BJ (cell line): ENCODE measurements around the gene CDC37L1. TPM values are rescaled to one million over a fixed set of nuclear protein-coding genes. Genes with fewer than 3 reads are reported as not detected.

Source experiments
- CTCF ChIA-PET: fragments of 350-600 bp; formaldehyde crosslinking; extraction: SDS; loops from one replicate; lab custom pipeline; 2021; ENCODE audit warnings: antibody characterized with exemption, inconsistent platforms; lab: Yijun Ruan, JAX
- POLR2A ChIA-PET: fragments of 300-600 bp; sonication (Branson Sonifier 250); formaldehyde crosslinking; extraction: SDS; loops from one replicate; lab custom pipeline; 2021; ENCODE audit warnings: antibody characterized with exemption; lab: Charles Lee
- DNase-seq: peaks from one replicate; pipeline ENCODE4 v3.0.0-alpha.2; 2011; ENCODE audit warnings: low read depth
- H3K27me3 ChIP-seq: 2 replicates; pipeline ENCODE4 v1.6.0; 2011; ENCODE audit warnings: low read length; ENCODE audit not compliant: control insufficient read depth, insufficient read depth
- H3K36me3 ChIP-seq: 2 replicates; pipeline ENCODE4 v1.5.1; 2011; ENCODE audit warnings: low read length; ENCODE audit not compliant: control insufficient read depth, insufficient read depth
- H3K4me3 ChIP-seq: 2 replicates; pipeline ENCODE4 v1.5.1; 2011; ENCODE audit warnings: low read depth, mild to moderate bottlenecking, control low read depth, low read length
- polyA plus RNA-seq: library from polyadenylated mRNA; depleted of rRNA; stranded (reverse); fragments of >200 nt; gene quantifications from 2 replicates; pipeline ENCODE4 v1.2.3, GENCODE V29; 2011
- TF ChIP-seq, protein P1 (sequence below): IDR thresholded peaks from 2 replicates; pipeline ENCODE4 v1.5.1; 2011; ENCODE audit warnings: low read depth, mild to moderate bottlenecking, control low read depth, inconsistent platforms, low read length, moderate library complexity; ENCODE audit not compliant: insufficient read depth

The CDC37L1 gene
- polyA plus RNA-seq, 1 experiment: 8.8 TPM

DNA sequence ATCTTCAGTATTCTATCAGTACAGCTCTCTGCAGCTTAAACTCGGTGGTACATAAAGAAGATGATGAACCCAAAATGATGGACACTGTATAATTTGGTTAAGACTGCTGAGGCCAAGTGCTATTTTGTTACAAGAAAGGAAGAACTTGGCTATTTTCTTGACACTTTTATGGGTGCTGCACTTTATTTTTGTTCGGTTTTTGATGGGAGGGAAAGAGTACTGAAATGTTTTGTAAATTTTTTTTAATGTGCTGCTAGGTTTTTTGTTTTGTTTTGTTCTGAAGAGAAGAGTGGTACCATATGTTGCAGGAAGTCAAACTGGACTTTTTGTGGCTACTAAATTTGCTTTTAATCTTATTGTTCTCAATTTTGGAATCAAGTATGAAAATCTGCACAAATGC lies 26.7 kb downstream of the CDC37L1 start:
- Histone ChIP-seq H3K36me3 (peaks cover 1% of the 10 kb centered on the region; the same call in 1 of the 2 replicates), H3K4me3 (no peak overlapping the region), H3K27me3 (no peaks in the 10 kb centered on the region)
- TF ChIP-seq, protein P1, sequence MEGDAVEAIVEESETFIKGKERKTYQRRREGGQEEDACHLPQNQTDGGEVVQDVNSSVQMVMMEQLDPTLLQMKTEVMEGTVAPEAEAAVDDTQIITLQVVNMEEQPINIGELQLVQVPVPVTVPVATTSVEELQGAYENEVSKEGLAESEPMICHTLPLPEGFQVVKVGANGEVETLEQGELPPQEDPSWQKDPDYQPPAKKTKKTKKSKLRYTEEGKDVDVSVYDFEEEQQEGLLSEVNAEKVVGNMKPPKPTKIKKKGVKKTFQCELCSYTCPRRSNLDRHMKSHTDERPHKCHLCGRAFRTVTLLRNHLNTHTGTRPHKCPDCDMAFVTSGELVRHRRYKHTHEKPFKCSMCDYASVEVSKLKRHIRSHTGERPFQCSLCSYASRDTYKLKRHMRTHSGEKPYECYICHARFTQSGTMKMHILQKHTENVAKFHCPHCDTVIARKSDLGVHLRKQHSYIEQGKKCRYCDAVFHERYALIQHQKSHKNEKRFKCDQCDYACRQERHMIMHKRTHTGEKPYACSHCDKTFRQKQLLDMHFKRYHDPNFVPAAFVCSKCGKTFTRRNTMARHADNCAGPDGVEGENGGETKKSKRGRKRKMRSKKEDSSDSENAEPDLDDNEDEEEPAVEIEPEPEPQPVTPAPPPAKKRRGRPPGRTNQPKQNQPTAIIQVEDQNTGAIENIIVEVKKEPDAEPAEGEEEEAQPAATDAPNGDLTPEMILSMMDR: no peak
- POLR2A ChIA-PET: interaction anchor here (0.7 kb wide), 1 partner anchor 27 kb away, joined by 3 read pairs; no protein-coding TSS in a partner anchor
- no peak for DNase-seq
- CTCF ChIA-PET: no interaction called here

DNA sequence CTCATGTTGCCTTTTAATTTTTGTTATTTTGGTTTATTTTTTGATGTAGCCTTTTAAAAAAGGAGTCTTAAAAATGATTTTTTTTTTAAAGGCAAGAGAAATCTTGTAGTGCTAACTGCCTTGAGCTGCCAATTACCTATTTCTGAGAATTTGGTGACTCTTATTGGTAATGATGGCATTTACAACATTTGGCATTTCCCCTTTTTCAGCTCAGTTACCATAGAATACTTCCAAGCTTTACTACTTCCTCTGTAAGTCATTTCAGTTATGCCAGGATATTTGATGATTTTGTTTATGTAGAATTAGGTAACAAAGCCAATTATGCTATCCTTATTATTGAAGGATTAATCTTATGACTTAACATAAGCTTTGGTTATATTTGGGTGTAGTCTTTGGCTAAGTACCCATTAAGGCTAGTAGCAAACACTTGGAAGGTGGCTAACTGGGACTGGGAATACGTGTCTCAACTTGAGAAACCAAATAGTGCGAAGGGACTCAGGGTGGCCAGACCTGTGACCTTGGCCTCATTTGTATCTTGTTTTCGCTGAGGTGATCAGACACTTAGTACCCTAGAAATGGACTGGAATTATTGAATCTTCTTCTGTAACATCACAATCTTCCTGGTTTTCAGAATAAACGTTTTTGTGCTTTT lies 27.7 kb downstream of the CDC37L1 start:
- ChIA-PET POLR2A (no interaction called here), CTCF (no interaction called here)
- H3K36me3 ChIP-seq: peaks cover 1% of the 10 kb centered on the region; the same call in 1 of the 2 replicates
- H3K27me3 ChIP-seq: no peaks in the 10 kb centered on the region
- H3K4me3 ChIP-seq: no peak overlapping the region
- TF ChIP-seq, protein P1: no peak
- no peak for DNase-seq

DNA sequence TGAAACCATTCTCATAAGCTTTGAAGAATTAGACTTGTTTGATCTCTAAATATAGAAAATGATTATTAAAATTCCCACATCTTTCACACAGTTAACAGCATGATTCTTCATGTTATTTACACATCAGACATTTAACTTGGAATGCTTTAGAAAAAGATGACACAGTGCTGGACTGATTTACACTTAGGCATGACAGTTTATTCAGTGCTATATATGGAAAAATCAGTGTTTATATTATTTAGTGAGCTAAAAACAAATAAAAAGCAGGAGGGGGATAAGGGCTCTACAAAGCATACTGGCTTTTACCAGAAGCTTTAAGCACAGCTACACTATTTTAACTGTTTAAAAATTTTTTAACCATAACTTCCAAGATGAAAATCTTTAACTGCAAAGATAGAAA lies 30.0 kb downstream of the CDC37L1 start:
- H3K27me3 ChIP-seq: no peaks in the 10 kb centered on the region
- DNase-seq: no peak
- ChIA-PET POLR2A (no interaction called here), CTCF (interaction anchor here (0.6 to 0.7 kb wide), 2 partner anchors 104 to 269 kb away, joined by 3 read pairs; no protein-coding TSS in a partner anchor)
- TF ChIP-seq, protein P1: no peak
- peaks cover 1% of the 10 kb centered on the region; the same call in 1 of the 2 replicates for H3K36me3 ChIP-seq
- no peak overlapping the region for H3K4me3 ChIP-seq

DNA sequence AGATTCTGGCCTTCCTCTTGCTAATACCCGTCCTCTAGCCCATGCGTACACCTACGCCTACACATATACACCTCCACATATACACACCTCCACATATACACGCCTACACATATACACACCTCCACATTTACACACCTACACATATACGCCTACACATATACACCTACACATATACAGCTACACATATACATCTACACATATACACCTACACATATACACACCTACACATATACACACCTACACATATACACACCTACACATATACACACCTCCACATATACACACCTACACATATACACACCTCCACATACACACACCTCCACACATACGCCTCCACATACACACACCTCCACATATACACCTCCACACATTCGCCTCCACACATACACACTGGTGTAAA lies 34.5 kb downstream of the CDC37L1 start:
- peaks cover 2% of the 10 kb centered on the region for H3K36me3 ChIP-seq
- CTCF ChIA-PET: interaction anchor here (0.7 kb wide), 1 partner anchor 17 kb away, joined by 4 read pairs; no protein-coding TSS in a partner anchor
- POLR2A ChIA-PET: no interaction called here
- H3K27me3 ChIP-seq: no peaks in the 10 kb centered on the region
- no peak overlapping the region for H3K4me3 ChIP-seq
- DNase-seq: no peak
- TF ChIP-seq, protein P1: no peak

DNA sequence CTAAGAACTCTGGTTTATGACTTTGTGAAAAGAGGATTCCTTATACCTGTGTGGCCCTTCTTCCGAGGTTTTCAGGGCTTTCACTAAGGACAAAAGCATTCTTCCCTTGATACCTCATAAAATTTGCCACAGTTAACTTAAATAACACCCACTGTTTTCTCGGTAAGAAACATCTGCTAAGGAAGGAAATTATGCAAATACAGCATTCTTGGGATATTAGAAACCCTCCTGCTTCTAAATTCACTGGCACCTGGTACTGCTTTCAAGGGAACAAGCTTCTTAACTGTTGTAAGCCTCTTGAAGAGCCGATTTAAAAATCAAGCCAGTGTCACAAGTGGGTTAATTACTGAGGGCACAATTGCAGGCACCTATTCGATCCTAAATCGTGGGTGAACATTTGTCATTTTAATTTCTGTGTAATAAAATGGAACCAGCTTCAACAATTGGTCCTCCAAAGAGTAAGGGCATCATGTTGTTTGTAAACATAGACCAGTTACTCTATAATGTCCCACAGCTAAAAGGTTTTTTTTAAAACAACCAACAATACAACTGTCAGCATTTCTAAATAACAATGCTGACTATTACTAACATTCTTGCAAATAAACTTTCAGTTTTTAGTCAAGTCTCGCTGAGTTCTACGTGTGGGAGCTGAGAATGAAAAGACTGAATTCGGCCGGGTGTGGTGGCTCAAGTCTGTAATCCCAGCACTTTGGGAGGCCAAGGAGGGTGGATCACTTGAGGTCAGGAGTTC lies 35.1 kb downstream of the CDC37L1 start:
- Histone ChIP-seq H3K36me3 (peaks cover 2% of the 10 kb centered on the region), H3K4me3 (no peak overlapping the region), H3K27me3 (no peaks in the 10 kb centered on the region)
- ChIA-PET CTCF (no interaction called here), POLR2A (interaction anchor here (0.6 kb wide), 1 partner anchor 1526 kb away, joined by 4 read pairs; no protein-coding TSS in a partner anchor)
- no peak for DNase-seq
- TF ChIP-seq, protein P1: no peak
